ENCODE results near the gene PATE4.
A peak's percentile ranks its signal among the peaks of the same experiment; 100 is the strongest.

PATE4 gene

DNA sequence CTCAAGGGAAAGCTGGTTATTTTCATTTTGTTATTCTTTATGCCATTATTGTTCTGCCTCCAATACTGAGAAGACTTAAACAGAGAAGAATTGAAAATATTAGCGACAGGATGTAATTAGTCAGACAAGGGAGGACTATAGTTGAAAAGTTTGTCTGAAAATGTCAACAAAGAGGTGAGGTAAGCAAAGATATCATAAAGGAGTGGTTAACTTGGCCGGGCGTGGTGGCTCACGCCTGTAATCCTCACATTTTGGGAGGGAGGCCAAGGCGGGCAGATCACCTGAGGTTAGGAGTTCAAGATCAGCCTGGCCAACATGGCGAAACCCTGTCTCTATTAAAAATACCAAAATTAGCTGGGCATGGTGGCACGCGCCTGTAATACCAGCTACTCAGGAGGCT lies 50.3 kb downstream of the PATE4 start:
- Histone ChIP-seq H3K36me3 (replicated peaks; ENCODE audit: insufficient read depth, low read length) (no peaks in the 10 kb centered on the region), H3K27ac (ENCODE audit: low read length) (no peak overlapping the region), H3K9me3 (replicated peaks; ENCODE audit: insufficient read depth, low read length) (no peaks in the 10 kb centered on the region), H3K79me2 (ENCODE audit: low read length) (peaks cover 13% of the 10 kb centered on the region), H4K20me1 (ENCODE audit: insufficient read depth, low read length) (no peaks in the 10 kb centered on the region), H2AFZ (ENCODE audit: low read length) (no peak overlapping the region), H3F3A (ENCODE audit: insufficient read depth, low read length) (peaks cover 16% of the 10 kb centered on the region; the same call in 1 of the 2 replicates), H3K4me3 (ENCODE audit: low read length) (no peak overlapping the region), H3K4me2 (ENCODE audit: low read depth, low read length) (no peak overlapping the region), H3K4me1 (ENCODE audit: low read length) (no peaks in the 10 kb centered on the region), H3K9ac (ENCODE audit: low read length) (no peak overlapping the region), H3K9me2 (replicated peaks; ENCODE audit: insufficient read depth, low read length) (no peaks in the 10 kb centered on the region), H3K27me3 (replicated peaks; ENCODE audit: insufficient read depth, low read length) (no peaks in the 10 kb centered on the region)
- TF ChIP-seq, protein P1, sequence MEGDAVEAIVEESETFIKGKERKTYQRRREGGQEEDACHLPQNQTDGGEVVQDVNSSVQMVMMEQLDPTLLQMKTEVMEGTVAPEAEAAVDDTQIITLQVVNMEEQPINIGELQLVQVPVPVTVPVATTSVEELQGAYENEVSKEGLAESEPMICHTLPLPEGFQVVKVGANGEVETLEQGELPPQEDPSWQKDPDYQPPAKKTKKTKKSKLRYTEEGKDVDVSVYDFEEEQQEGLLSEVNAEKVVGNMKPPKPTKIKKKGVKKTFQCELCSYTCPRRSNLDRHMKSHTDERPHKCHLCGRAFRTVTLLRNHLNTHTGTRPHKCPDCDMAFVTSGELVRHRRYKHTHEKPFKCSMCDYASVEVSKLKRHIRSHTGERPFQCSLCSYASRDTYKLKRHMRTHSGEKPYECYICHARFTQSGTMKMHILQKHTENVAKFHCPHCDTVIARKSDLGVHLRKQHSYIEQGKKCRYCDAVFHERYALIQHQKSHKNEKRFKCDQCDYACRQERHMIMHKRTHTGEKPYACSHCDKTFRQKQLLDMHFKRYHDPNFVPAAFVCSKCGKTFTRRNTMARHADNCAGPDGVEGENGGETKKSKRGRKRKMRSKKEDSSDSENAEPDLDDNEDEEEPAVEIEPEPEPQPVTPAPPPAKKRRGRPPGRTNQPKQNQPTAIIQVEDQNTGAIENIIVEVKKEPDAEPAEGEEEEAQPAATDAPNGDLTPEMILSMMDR (IDR thresholded peaks at IDR 0.05; ENCODE audit: low read length), result no peak
- TF ChIP-seq EZH2 (optimal IDR thresholded peaks at IDR 0.05; ENCODE audit: low read depth, low read length) (no peak), EZH2phosphoT487 (IDR thresholded peaks at IDR 0.05; ENCODE audit: low read length) (no peak)
- DNase-seq, result no peak

DNA sequence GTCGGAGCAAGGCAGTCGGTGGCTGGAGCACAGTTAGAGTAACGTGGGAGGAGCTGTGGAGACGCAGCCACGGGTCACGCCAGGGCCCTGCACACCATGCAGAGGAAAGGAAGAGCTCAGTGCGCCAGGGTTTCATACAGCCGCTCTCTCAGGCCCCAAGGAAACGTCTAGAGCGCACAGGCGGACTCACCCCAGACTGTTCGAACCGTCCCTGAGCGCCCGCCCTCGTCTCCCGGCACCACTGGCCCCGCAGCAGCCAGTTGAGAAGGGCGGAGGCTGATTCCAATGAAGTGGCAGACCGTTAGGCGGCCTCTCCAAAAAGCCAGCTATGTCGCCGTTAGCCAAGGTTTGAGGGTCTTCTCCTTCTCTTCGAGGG lies 53.9 kb downstream of the PATE4 start:
- Histone ChIP-seq H3K27ac (ENCODE audit: low read length) (peak overlapping the region; percentile 94), H3K4me3 (ENCODE audit: low read length) (peak overlapping the region; percentile 92)

DNA sequence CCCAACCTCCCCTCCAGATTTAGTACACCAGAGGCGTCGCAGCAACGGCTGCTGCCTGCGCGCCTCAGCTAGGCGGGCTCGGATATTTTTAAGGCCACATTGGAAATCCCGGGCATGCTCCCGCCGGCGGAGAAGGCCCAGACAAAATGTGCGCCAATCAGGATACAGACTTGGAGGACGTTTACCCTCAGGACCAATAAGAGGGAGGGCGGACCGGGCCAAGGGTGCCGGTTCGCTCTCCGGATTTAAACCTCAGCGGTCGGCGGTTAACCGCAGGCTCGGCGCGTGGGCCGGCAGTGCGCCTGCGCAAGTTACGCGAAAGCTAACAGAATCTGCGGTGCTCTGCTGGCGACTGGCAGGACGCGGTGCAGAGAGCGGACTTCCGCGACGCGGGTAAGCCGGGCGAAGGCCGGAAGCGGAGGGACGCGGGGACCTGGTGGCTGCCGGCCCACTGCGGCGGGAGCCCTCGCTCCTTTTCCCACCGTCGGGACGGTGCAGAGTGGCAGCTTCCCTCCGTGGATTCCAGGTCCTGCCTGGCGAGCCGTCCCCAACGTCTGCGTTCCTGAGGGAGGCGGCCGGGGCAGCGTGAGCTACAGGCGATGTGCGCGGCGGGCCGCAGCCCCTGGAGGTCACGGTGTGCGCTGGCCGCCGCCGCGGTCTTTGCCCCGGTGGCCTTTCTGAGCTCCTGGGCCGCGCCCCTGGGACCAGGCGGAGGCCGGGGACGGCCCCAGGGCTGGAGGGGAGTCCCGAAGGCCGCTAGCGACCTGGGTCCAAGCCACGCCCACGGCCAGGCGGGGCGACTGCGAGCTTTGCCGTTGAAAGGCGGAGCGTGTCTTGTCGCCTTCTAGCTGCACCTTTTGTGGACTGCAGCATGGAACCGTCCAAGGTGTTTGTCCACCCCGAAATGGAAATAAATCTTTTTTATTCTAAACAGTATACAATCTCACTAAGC lies 54.5 kb downstream of the PATE4 start, which contains the start of gene HYLS1:
Gene HYLS1, plus strand, starts transcription at position 296 of the 952 bp plus-strand sequence. CDS start 11,701 bp downstream, outside the sequence.
- DNase-seq, result peak; percentile 99
- peaks cover 56% of the 10 kb centered on the region for H3K79me2 ChIP-seq (ENCODE audit: low read length)

More for the DNA sequence above, 53.9 kb downstream of the PATE4 start:
- Histone ChIP-seq H3F3A (ENCODE audit: insufficient read depth, low read length) (peaks cover 16% of the 10 kb centered on the region; the same call in 1 of the 2 replicates), H4K20me1 (ENCODE audit: insufficient read depth, low read length) (no peaks in the 10 kb centered on the region), H2AFZ (ENCODE audit: low read length) (peak overlapping the region; percentile 75), H3K9me3 (replicated peaks; ENCODE audit: insufficient read depth, low read length) (no peaks in the 10 kb centered on the region), H3K4me1 (ENCODE audit: low read length) (0 out of 2 replicates have a peak, but pooled peaks cover 9% of the 10 kb centered on the region), H3K36me3 (replicated peaks; ENCODE audit: insufficient read depth, low read length) (0 out of 2 replicates have a peak, but pooled peaks cover 3% of the 10 kb centered on the region), H3K79me2 (ENCODE audit: low read length) (peaks cover 49% of the 10 kb centered on the region), H3K4me2 (ENCODE audit: low read depth, low read length) (peak overlapping the region; percentile 64), H3K9me2 (replicated peaks; ENCODE audit: insufficient read depth, low read length) (no peaks in the 10 kb centered on the region), H3K9ac (ENCODE audit: low read length) (peak overlapping the region; percentile 96), H3K27me3 (replicated peaks; ENCODE audit: insufficient read depth, low read length) (no peaks in the 10 kb centered on the region)
- peak; percentile 68 for DNase-seq
- TF ChIP-seq EZH2 (optimal IDR thresholded peaks at IDR 0.05; ENCODE audit: low read depth, low read length) (no peak), EZH2phosphoT487 (IDR thresholded peaks at IDR 0.05; ENCODE audit: low read length) (no peak)
- TF ChIP-seq, protein P1 (IDR thresholded peaks at IDR 0.05; ENCODE audit: low read length), result no peak

More for the DNA sequence above, 54.5 kb downstream of the PATE4 start, which contains the start of gene HYLS1:
- H3K4me1 ChIP-seq (ENCODE audit: low read length), result 0 out of 2 replicates have a peak, but pooled peaks cover 9% of the 10 kb centered on the region
- H3K9me3 ChIP-seq (replicated peaks; ENCODE audit: insufficient read depth, low read length), result no peaks in the 10 kb centered on the region
- peak within 1 kb of the TSS; percentile 79 for H2AFZ ChIP-seq (ENCODE audit: low read length)
- 0 out of 2 replicates have a peak, but pooled peaks cover 3% of the 10 kb centered on the region for H3K36me3 ChIP-seq (replicated peaks; ENCODE audit: insufficient read depth, low read length)
- TF ChIP-seq, protein P1 (IDR thresholded peaks at IDR 0.05; ENCODE audit: low read length), result peak; percentile 34
- TF ChIP-seq EZH2 (optimal IDR thresholded peaks at IDR 0.05; ENCODE audit: low read depth, low read length), result no peak
- peak within 1 kb of the TSS; percentile 92 for H3K4me3 ChIP-seq (ENCODE audit: low read length)
- H4K20me1 ChIP-seq (ENCODE audit: insufficient read depth, low read length), result no peaks in the 10 kb centered on the region
- H3K4me2 ChIP-seq (ENCODE audit: low read depth, low read length), result peak within 1 kb of the TSS; percentile 64
- H3K9me2 ChIP-seq (replicated peaks; ENCODE audit: insufficient read depth, low read length), result no peaks in the 10 kb centered on the region
- peak within 1 kb of the TSS; percentile 96 for H3K9ac ChIP-seq (ENCODE audit: low read length)
- no peaks in the 10 kb centered on the region for H3K27me3 ChIP-seq (replicated peaks; ENCODE audit: insufficient read depth, low read length)
- peak within 1 kb of the TSS; percentile 94 for H3K27ac ChIP-seq (ENCODE audit: low read length)
- H3F3A ChIP-seq (ENCODE audit: insufficient read depth, low read length), result peaks cover 16% of the 10 kb centered on the region; the same call in 1 of the 2 replicates

Measured in MM.1S (cell line).